IMR-90 (cell line): ENCODE measurements around the gene FGA. TPM values are rescaled to one million over a fixed set of nuclear protein-coding genes. Genes with fewer than 3 reads are reported as not detected.

ENCODE experiments used
- ATAC-seq: fragments of 200-7000 bp; cut with Tn5 transposase; 2 replicates; pipeline ENCODE4 v1.9.1; 2020; ENCODE audit warnings: low read depth, mild to moderate bottlenecking, moderate library complexity
- BruUV-seq: library from RNA; stranded (reverse); fragments of 400-500 nt; replicated peaks from 2 replicates; lab custom pipeline; 2021; lab: Mats Ljungman, UMichigan
- CTCF ChIA-PET: fragments of 300-600 bp; formaldehyde crosslinking; extraction: SDS; loops from one replicate; lab custom pipeline; 2021; ENCODE audit warnings: antibody characterized with exemption; lab: Yijun Ruan, JAX
- POLR2A ChIA-PET: fragments of 300-600 bp; sonication (Branson Sonifier 250); formaldehyde crosslinking; loops from one replicate; lab custom pipeline; 2022; ENCODE audit warnings: antibody characterized with exemption; ENCODE audit not compliant: unreplicated experiment; lab: Charles Lee
- DNase-seq: peaks from one replicate; pipeline ENCODE4 v3.0.0; 2013
- H2AFZ ChIP-seq: replicated peaks from 2 replicates; pipeline ENCODE3; 2013; ENCODE audit warnings: low read length, mild to moderate bottlenecking; ENCODE audit not compliant: poor library complexity
- H2AK5ac ChIP-seq: 2 replicates; pipeline ENCODE4 v1.6.1; 2013; ENCODE audit warnings: low read depth, low read length, inconsistent platforms
- H2AK9ac ChIP-seq: replicated peaks from 2 replicates; pipeline ENCODE3; 2013; ENCODE audit warnings: mild to moderate bottlenecking, low read depth, low read length, moderate library complexity; ENCODE audit not compliant: poor library complexity
- H2BK120ac ChIP-seq: 2 replicates; pipeline ENCODE4 v1.6.1; 2013; ENCODE audit warnings: low read depth, low read length, inconsistent platforms
- H2BK15ac ChIP-seq: 3 replicates; pipeline ENCODE4 v1.6.1; 2013; ENCODE audit warnings: low read depth, low read length, inconsistent platforms
- H2BK20ac ChIP-seq: 2 replicates; pipeline ENCODE4 v1.6.1; 2013; ENCODE audit warnings: low read depth, mild to moderate bottlenecking, inconsistent platforms, low read length, moderate library complexity
- H2BK5ac ChIP-seq: 2 replicates; pipeline ENCODE4 v1.6.1; 2013; ENCODE audit warnings: mild to moderate bottlenecking, low read depth, low read length, inconsistent platforms; ENCODE audit not compliant: poor library complexity, severe bottlenecking
- H3K14ac ChIP-seq: replicated peaks from 2 replicates; pipeline ENCODE4 v1.6.1; 2013; ENCODE audit warnings: low read depth, low read length, inconsistent platforms
- H3K18ac ChIP-seq: 2 replicates; pipeline ENCODE4 v1.6.1; 2013; ENCODE audit warnings: low read depth, low read length, control low read depth
- H3K23ac ChIP-seq: 2 replicates; pipeline ENCODE4 v1.6.1; 2013; ENCODE audit warnings: low read depth, low read length, inconsistent platforms
- H3K27ac ChIP-seq: 2 replicates; pipeline ENCODE4 v1.5.1; 2013; ENCODE audit warnings: mild to moderate bottlenecking, control low read depth, low read length; ENCODE audit not compliant: insufficient read depth
- H3K27me3 ChIP-seq: 2 replicates; pipeline ENCODE4 v1.6.1; 2013; ENCODE audit warnings: low read length; ENCODE audit not compliant: control insufficient read depth, insufficient read depth
- H3K36me3 ChIP-seq: 2 replicates; pipeline ENCODE4 v1.6.1; 2013; ENCODE audit warnings: low read length, mixed read lengths; ENCODE audit not compliant: control insufficient read depth, insufficient read depth
- H3K4ac ChIP-seq: 2 replicates; pipeline ENCODE4 v1.6.1; 2013; ENCODE audit warnings: low read depth, low read length, inconsistent platforms
- H3K4me1 ChIP-seq: 2 replicates; pipeline ENCODE4 v1.6.1; 2013; ENCODE audit warnings: low read length, mixed read lengths; ENCODE audit not compliant: control insufficient read depth, insufficient read depth
- H3K4me2 ChIP-seq: 2 replicates; pipeline ENCODE4 v1.6.1; 2013; ENCODE audit warnings: low read depth, mild to moderate bottlenecking, control low read depth, low read length, moderate library complexity
- H3K4me3 ChIP-seq: 2 replicates; pipeline ENCODE4 v1.5.1; 2013; ENCODE audit warnings: low read depth, mild to moderate bottlenecking, control low read depth, low read length, moderate library complexity; ENCODE audit not compliant: insufficient read depth
- H3K56ac ChIP-seq: 2 replicates; pipeline ENCODE4 v1.6.1; 2013; ENCODE audit warnings: low read length, inconsistent platforms; ENCODE audit not compliant: insufficient read depth; ENCODE audit errors: extremely low read depth
- H3K79me1 ChIP-seq, 2 experiments: 2 replicates each; pipeline ENCODE4 v1.6.1; 2013; ENCODE audit warnings: low read length in 2 of 2, inconsistent platforms in 1 of 2, low read depth in 1 of 2
- H3K9ac ChIP-seq: 2 replicates; pipeline ENCODE4 v1.6.1; 2013; ENCODE audit warnings: low read depth, low read length, control low read depth
- H3K9me1 ChIP-seq: 2 replicates; pipeline ENCODE4 v1.6.1; 2013; ENCODE audit warnings: low read length, inconsistent platforms; ENCODE audit not compliant: insufficient read depth
- H3K9me3 ChIP-seq: 2 replicates; pipeline ENCODE4 v1.6.1; 2013; ENCODE audit warnings: low read length; ENCODE audit not compliant: control insufficient read depth, insufficient read depth
- H4K20me1 ChIP-seq: 2 replicates; pipeline ENCODE4 v1.6.1; 2013; ENCODE audit warnings: low read length, inconsistent platforms; ENCODE audit not compliant: insufficient read depth
- H4K5ac ChIP-seq: 2 replicates; pipeline ENCODE4 v1.6.1; 2013; ENCODE audit warnings: mild to moderate bottlenecking, low read depth, low read length, control low read depth
- H4K8ac ChIP-seq, 2 experiments: 2 replicates each; pipeline ENCODE4 v1.6.1; 2013; ENCODE audit warnings: low read depth in 2 of 2, low read length in 2 of 2, control low read depth in 1 of 2, inconsistent platforms in 1 of 2
- H4K91ac ChIP-seq: 2 replicates; pipeline ENCODE4 v1.6.1; 2013; ENCODE audit warnings: low read depth, low read length, inconsistent platforms; ENCODE audit not compliant: insufficient read depth
- CEBPB ChIP-seq: IDR thresholded peaks from 2 replicates; pipeline ENCODE4 v1.6.1; 2012; ENCODE audit warnings: low read depth, low read length, improper control_type of control experiment
- CHD1 ChIP-seq: IDR thresholded peaks from 2 replicates; pipeline ENCODE4 v1.6.1; 2012; ENCODE audit warnings: low read depth, low read length, improper control_type of control experiment
- FOS ChIP-seq: fragments of 150-350 bp; IDR thresholded peaks from 2 replicates; pipeline ENCODE4 v1.6.1; 2016; ENCODE audit warnings: low read depth, low read length
- MAFK ChIP-seq: IDR thresholded peaks from 2 replicates; pipeline ENCODE4 v1.6.1; 2012; ENCODE audit warnings: low read depth, low read length, improper control_type of control experiment
- MAZ ChIP-seq: IDR thresholded peaks from 2 replicates; pipeline ENCODE4 v1.6.1; 2012; ENCODE audit warnings: low read depth, mild to moderate bottlenecking, low read length, improper control_type of control experiment, moderate library complexity, borderline replicate concordance
- MXI1 ChIP-seq: IDR thresholded peaks from 2 replicates; pipeline ENCODE4 v1.6.1; 2012; ENCODE audit warnings: low read depth, mild to moderate bottlenecking, low read length, moderate library complexity, borderline replicate concordance
- POLR2A ChIP-seq: IDR thresholded peaks from 2 replicates; pipeline ENCODE4 v1.6.1; 2012; ENCODE audit warnings: mild to moderate bottlenecking, low read depth, low read length
- RAD21 ChIP-seq: IDR thresholded peaks from 2 replicates; pipeline ENCODE4 v1.6.1; 2012; ENCODE audit warnings: low read length, improper control_type of control experiment
- RCOR1 ChIP-seq: IDR thresholded peaks from 2 replicates; pipeline ENCODE4 v1.6.1; 2012; ENCODE audit warnings: mild to moderate bottlenecking, low read length, improper control_type of control experiment; ENCODE audit not compliant: insufficient replicate concordance
- RFX5 ChIP-seq: IDR thresholded peaks from 2 replicates; pipeline ENCODE4 v1.8.0; 2012; ENCODE audit warnings: low read depth, mild to moderate bottlenecking, low read length, moderate library complexity
- SMC3 ChIP-seq: fragments of 150-350 bp; IDR thresholded peaks from 2 replicates; pipeline ENCODE4 v1.6.1; 2016; ENCODE audit warnings: low read depth, mild to moderate bottlenecking, antibody characterized with exemption, low read length, moderate library complexity
- WGBS, 2 experiments: methylation state at CpG; one replicate each; pipeline versions ENCODE4 v1.1.5 to v1.1.7; 2013; ENCODE audit warnings: missing lambda C conversion rate in 2 of 2; ENCODE audit not compliant: insufficient read length in 1 of 2; ENCODE audit errors: extremely low coverage in 2 of 2; 5-methylcytosine and 5-hydroxymethylcytosine counted together
- dilution Hi-C: fragments of 300-500 bp; cut with HindIII; formaldehyde crosslinking; loops from one replicate; pipeline ENCODE4 v1.14.3; 2018; ENCODE audit warnings: low sequenced_read_pairs; ENCODE audit not compliant: unreplicated experiment
- in situ Hi-C: fragments of 300-500 bp; cut with MboI; formaldehyde crosslinking; loops from 3 replicates; pipeline ENCODE4 v1.14.3; 2019; ENCODE audit warnings: low sequenced_read_pairs, inconsistent platforms, mixed read lengths
- intact Hi-C: fragments of 100-400 bp; cut with micrococcal nuclease; formaldehyde crosslinking; loops from 2 replicates; pipeline ENCODE4 v1.10.0; 2022
- polyA plus RNA-seq, 3 experiments: library from polyadenylated mRNA; depleted of rRNA; stranded (reverse); fragments of >200 nt; gene quantifications; 2 replicates each; pipeline ENCODE4 v1.2.3, GENCODE V29; 2012; ENCODE audit warnings: low replicate concordance in 1 of 3
- total RNA-seq: library from RNA; depleted of rRNA; stranded (reverse); fragments of >200 nt; gene quantifications from 2 replicates; pipeline ENCODE4 v1.2.3, GENCODE V29; 2012
- TF ChIP-seq, protein P1 (sequence below): fragments of 150-350 bp; IDR thresholded peaks from 2 replicates; pipeline ENCODE4 v1.6.1; 2016; ENCODE audit warnings: low read depth, mild to moderate bottlenecking, low read length, moderate library complexity, borderline replicate concordance
- TF ChIP-seq, protein P2 (sequence below): fragments of 150-350 bp; IDR thresholded peaks from 2 replicates; pipeline ENCODE4 v1.6.1; 2017; ENCODE audit warnings: mild to moderate bottlenecking, antibody characterized with exemption, low read length, low read depth
- TF ChIP-seq, protein P3 (sequence below): conservative IDR thresholded peaks from 2 replicates; pipeline ENCODE4 v1.5.1; 2012; ENCODE audit warnings: mild to moderate bottlenecking, low read depth, low read length, improper control_type of control experiment

The FGA gene
- total and polyA plus RNA-seq, 2 of the 4 experiments (the other 2 are of a cell fraction) = not detected

DNA sequence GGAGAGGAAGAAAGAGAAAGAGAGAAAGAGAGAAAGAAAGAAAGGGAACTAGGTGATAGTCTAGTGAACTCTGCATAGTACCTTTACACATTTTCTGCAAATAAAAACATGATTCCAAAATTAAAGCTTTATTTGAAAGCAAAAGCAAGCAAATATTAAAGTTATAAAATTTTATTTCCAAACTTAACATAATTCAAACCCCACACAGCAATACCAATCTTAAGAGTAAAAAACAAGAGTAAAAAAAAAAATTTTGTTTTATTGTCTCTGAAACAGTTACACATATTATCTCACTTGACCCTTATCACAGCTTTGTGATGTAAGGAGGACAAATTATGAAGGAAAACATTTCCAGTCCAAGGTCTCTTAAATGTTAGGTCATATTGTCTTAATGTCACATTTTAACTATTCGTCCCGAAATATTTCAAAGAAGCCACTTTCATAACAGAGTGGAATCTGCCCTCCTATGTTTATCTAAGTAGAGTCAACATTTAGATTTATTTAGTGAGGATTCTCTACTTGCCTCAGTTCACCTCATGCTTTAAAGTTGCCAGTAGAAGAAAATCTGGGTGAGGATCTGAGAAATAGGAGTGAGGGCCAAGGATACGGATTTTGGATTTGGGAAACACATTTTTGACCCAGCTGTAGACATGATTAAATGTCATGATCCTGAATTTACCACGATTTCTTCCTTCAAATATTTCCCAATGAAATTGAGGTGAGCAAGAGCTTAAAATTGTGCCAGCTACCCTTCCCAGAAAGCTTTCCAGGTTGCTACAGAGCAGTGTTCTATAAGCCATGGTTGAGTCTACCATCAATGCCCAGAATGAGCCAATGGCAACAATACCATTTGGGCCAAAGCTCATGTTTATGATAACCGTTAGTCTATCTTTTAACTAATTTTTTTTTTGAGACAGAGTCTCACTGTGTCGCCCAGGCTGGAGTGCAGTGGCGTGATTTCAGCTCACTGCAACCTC lies 7.5 kb upstream of the FGA start:
- Histone ChIP-seq H3K56ac (no peak overlapping the region), H3K27ac (no peak overlapping the region), H4K20me1 (no peaks in the 10 kb centered on the region), H3K4me3 (no peak overlapping the region), H4K8ac (no peak overlapping the region), H3K27me3 (no peaks in the 10 kb centered on the region), H3K4ac (no peak overlapping the region), H3K4me1 (no peaks in the 10 kb centered on the region), H3K36me3 (no peaks in the 10 kb centered on the region), H3K9me3 (no peaks in the 10 kb centered on the region), H2BK15ac (no peak overlapping the region), H3K14ac (no peak overlapping the region), H2AK5ac (no peak overlapping the region), H4K5ac (no peak overlapping the region), H2AFZ (no peak overlapping the region), H3K9me1 (no peaks in the 10 kb centered on the region), H2BK120ac (no peak overlapping the region), H2AK9ac (no peak overlapping the region), H2BK20ac (no peak overlapping the region), H3K79me1 (no peaks in the 10 kb centered on the region), H3K23ac (no peak overlapping the region), H3K4me2 (no peak overlapping the region), H3K9ac (no peak overlapping the region), H4K91ac (no peak overlapping the region), H3K18ac (no peak overlapping the region), H2BK5ac (no peak overlapping the region)
- WGBS, 2 experiments = 30% methylated on average over 1 of the region's 7 CpGs; no CpG with 5 or more reads in 1 of the 2 experiments
- intact Hi-C loops = no loop called here
- in situ Hi-C loops = no loop called here
- ChIA-PET CTCF (interaction anchor here (0.6 kb wide), 1 partner anchor 45 kb away, joined by 4 read pairs; no protein-coding TSS in a partner anchor), POLR2A (interaction anchor here (0.6 kb wide), 1 partner anchor 224 kb away, joined by 4 read pairs; no protein-coding TSS in a partner anchor)
- ATAC-seq = no peak
- no TSS peak for BruUV-seq
- no peak for DNase-seq
- dilution Hi-C loops = no loop called here
- TF ChIP-seq, protein P1, sequence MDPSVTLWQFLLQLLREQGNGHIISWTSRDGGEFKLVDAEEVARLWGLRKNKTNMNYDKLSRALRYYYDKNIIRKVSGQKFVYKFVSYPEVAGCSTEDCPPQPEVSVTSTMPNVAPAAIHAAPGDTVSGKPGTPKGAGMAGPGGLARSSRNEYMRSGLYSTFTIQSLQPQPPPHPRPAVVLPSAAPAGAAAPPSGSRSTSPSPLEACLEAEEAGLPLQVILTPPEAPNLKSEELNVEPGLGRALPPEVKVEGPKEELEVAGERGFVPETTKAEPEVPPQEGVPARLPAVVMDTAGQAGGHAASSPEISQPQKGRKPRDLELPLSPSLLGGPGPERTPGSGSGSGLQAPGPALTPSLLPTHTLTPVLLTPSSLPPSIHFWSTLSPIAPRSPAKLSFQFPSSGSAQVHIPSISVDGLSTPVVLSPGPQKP = no peak
- TF ChIP-seq, protein P2, sequence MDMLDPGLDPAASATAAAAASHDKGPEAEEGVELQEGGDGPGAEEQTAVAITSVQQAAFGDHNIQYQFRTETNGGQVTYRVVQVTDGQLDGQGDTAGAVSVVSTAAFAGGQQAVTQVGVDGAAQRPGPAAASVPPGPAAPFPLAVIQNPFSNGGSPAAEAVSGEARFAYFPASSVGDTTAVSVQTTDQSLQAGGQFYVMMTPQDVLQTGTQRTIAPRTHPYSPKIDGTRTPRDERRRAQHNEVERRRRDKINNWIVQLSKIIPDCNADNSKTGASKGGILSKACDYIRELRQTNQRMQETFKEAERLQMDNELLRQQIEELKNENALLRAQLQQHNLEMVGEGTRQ = no peak
- TF ChIP-seq, protein P3, sequence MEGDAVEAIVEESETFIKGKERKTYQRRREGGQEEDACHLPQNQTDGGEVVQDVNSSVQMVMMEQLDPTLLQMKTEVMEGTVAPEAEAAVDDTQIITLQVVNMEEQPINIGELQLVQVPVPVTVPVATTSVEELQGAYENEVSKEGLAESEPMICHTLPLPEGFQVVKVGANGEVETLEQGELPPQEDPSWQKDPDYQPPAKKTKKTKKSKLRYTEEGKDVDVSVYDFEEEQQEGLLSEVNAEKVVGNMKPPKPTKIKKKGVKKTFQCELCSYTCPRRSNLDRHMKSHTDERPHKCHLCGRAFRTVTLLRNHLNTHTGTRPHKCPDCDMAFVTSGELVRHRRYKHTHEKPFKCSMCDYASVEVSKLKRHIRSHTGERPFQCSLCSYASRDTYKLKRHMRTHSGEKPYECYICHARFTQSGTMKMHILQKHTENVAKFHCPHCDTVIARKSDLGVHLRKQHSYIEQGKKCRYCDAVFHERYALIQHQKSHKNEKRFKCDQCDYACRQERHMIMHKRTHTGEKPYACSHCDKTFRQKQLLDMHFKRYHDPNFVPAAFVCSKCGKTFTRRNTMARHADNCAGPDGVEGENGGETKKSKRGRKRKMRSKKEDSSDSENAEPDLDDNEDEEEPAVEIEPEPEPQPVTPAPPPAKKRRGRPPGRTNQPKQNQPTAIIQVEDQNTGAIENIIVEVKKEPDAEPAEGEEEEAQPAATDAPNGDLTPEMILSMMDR = no peak
- TF ChIP-seq SMC3 (no peak), RFX5 (no peak), RCOR1 (no peak), MAZ (no peak), MXI1 (no peak), CEBPB (no peak), RAD21 (no peak), CHD1 (no peak), POLR2A (no peak), FOS (no peak), MAFK (no peak)
